HepG2 (cell line): ENCODE measurements around the gene CASP12. TPM values are rescaled to one million over a fixed set of nuclear protein-coding genes. Genes with fewer than 3 reads are reported as not detected.

Experiments used
- ATAC-seq: fragments of 200-7000 bp; cut with Tn5 transposase; 3 replicates; pipeline ENCODE4 v1.9.1; 2020; ENCODE audit warnings: mild to moderate bottlenecking, moderate library complexity
- BruUV-seq: library from RNA; stranded (reverse); fragments of 400-500 nt; replicated peaks from 2 replicates; lab custom pipeline; 2021; lab: Mats Ljungman, UMichigan
- CTCF ChIA-PET: fragments of 300-600 bp; formaldehyde crosslinking; extraction: SDS; loops from one replicate; lab custom pipeline; 2021; ENCODE audit warnings: low total read pairs, inconsistent platforms, low intra/inter-chr PET ratio; lab: Yijun Ruan, JAX
- POLR2A ChIA-PET: fragments of 350-600 bp; sonication (Branson Sonifier 250); formaldehyde crosslinking; loops from one replicate; lab custom pipeline; 2020; ENCODE audit warnings: antibody characterized with exemption, inconsistent platforms; lab: Yijun Ruan, JAX
- DNase-seq: peaks from one replicate; pipeline ENCODE4 v3.0.0-alpha.2; 2015; ENCODE audit warnings: low spot score
- FAIRE-seq: peaks from 3 replicates; lab custom pipeline; 2011; peaks lifted over from hg19 to GRCh38; lab: Jason Lieb, UNC
- H2AFZ ChIP-seq: one replicate; pipeline ENCODE4 v1.6.1; 2011; ENCODE audit warnings: low read length, inconsistent platforms
- H3K27ac ChIP-seq: fragments of 300-600 bp; 3 replicates; pipeline ENCODE4 v1.8.0; 2011; ENCODE audit warnings: mixed run types, mild to moderate bottlenecking, mixed read lengths, low read length, inconsistent platforms; ENCODE audit not compliant: insufficient read depth; ENCODE audit errors: extremely low read length
- H3K27me3 ChIP-seq, 2 experiments: fragments of 200-600 bp in 1 of 2; 2 replicates in 1 of 2; 3 replicates in 1 of 2; pipeline versions ENCODE4 v1.6.0 to v1.8.0; 2011; ENCODE audit warnings: low read length in 2 of 2, mild to moderate bottlenecking in 2 of 2, moderate library complexity in 2 of 2, inconsistent platforms in 1 of 2; ENCODE audit not compliant: insufficient read depth in 2 of 2, control insufficient read depth in 1 of 2
- H3K36me3 ChIP-seq, 2 experiments: fragments of 200-600 bp in 1 of 2; replicated peaks in 1 of 2; 2 replicates in 1 of 2; 3 replicates in 1 of 2; pipeline versions ENCODE4 v1.5.1 to v1.8.0; 2011; ENCODE audit warnings: low read length in 2 of 2, inconsistent platforms in 1 of 2; ENCODE audit not compliant: insufficient read depth in 2 of 2, control insufficient read depth in 1 of 2
- H3K4me1 ChIP-seq: 2 replicates; pipeline ENCODE4 v1.5.1; 2012; ENCODE audit warnings: low read length, inconsistent platforms; ENCODE audit not compliant: insufficient read depth
- H3K4me2 ChIP-seq: 2 replicates; pipeline ENCODE4 v1.6.0; 2011; ENCODE audit warnings: low read depth, low read length, inconsistent platforms
- H3K4me3 ChIP-seq, 3 experiments: fragments of 200-600 bp in 1 of 3; sonication (generic), shearing (Covaris generic) in 1 of 3; replicated peaks in 1 of 3; 2 replicates each; pipeline ENCODE4 v1.5.1; 2011 to 2016; ENCODE audit warnings: low read length in 3 of 3, inconsistent platforms in 2 of 3, low read depth in 2 of 3, mild to moderate bottlenecking in 2 of 3, control low read depth in 1 of 3, mixed read lengths in 1 of 3; ENCODE audit not compliant: insufficient read depth in 1 of 3
- H3K79me2 ChIP-seq: one replicate; pipeline ENCODE4 v1.6.1; 2011; ENCODE audit warnings: low read length, inconsistent platforms; ENCODE audit not compliant: insufficient read depth
- H3K9ac ChIP-seq: 2 replicates; pipeline ENCODE4 v1.6.0; 2011; ENCODE audit warnings: mild to moderate bottlenecking, low read depth, low read length, inconsistent platforms; ENCODE audit not compliant: insufficient read depth
- H3K9me3 ChIP-seq: 2 replicates; pipeline ENCODE4 v1.5.1; 2012; ENCODE audit warnings: mild to moderate bottlenecking, low read length
- H4K20me1 ChIP-seq: 2 replicates; pipeline ENCODE4 v1.6.0; 2011; ENCODE audit warnings: inconsistent platforms, mild to moderate bottlenecking, low read length, moderate library complexity; ENCODE audit not compliant: insufficient read depth
- GATA4 ChIP-seq: sonication (generic); IDR thresholded peaks from 2 replicates; pipeline ENCODE4 v1.6.1; 2016; ENCODE audit warnings: antibody characterized with exemption, low read depth, borderline replicate concordance
- JDP2 ChIP-seq: sonication (generic); formaldehyde crosslinking; IDR thresholded peaks from 2 replicates; pipeline ENCODE4 v1.8.1; 2022; ENCODE audit warnings: missing genetic modification reagents, borderline replicate concordance
- KAT8 ChIP-seq: IDR thresholded peaks from 2 replicates; pipeline ENCODE4 v1.6.1; 2016; ENCODE audit warnings: missing genetic modification reagents, missing compliant biosample characterization
- SNAPC4 ChIP-seq: sonication (generic); formaldehyde crosslinking; IDR thresholded peaks from 2 replicates; pipeline ENCODE4 v1.4.0; 2020; ENCODE audit warnings: mild to moderate bottlenecking, missing genetic modification reagents
- SRSF1 ChIP-seq: fragments of 200-400 bp; formaldehyde crosslinking; optimal IDR thresholded peaks from 2 replicates; pipeline ENCODE3; 2017; ENCODE audit warnings: mild to moderate bottlenecking, low read depth, low read length, moderate library complexity
- STAT5B ChIP-seq: sonication (generic); formaldehyde crosslinking; IDR thresholded peaks from 2 replicates; pipeline ENCODE4 v1.4.0; 2020; ENCODE audit warnings: missing genetic modification reagents
- ZNF17 ChIP-seq: sonication (generic); formaldehyde crosslinking; IDR thresholded peaks from 2 replicates; pipeline ENCODE4 v1.5.0; 2020; ENCODE audit warnings: mild to moderate bottlenecking, missing genetic modification reagents
- ZNF768 ChIP-seq: sonication (generic); formaldehyde crosslinking; IDR thresholded peaks from 2 replicates; pipeline ENCODE4 v1.4.0; 2020; ENCODE audit warnings: missing genetic modification reagents
- WGBS: methylation state at CpG from one replicate; pipeline ENCODE4 v1.1.6; 2017; ENCODE audit warnings: low lambda C conversion rate; 5-methylcytosine and 5-hydroxymethylcytosine counted together
- in situ Hi-C: cut with HindIII; loops from 2 replicates; pipeline ENCODE4 v1.10.0; 2017; ENCODE audit warnings: low pct_unique_long_range_greater_than_20kb; ENCODE audit not compliant: extremely low pct_ligation_motif_present
- intact Hi-C: fragments of 100-400 bp; cut with micrococcal nuclease; formaldehyde crosslinking; loops from one replicate; pipeline ENCODE4 v1.10.0; 2022; ENCODE audit not compliant: unreplicated experiment
- polyA plus RNA-seq, 8 experiments: library from polyadenylated mRNA; depleted of rRNA in 3 of 8; stranded (reverse) in 7 of 8; unstranded in 1 of 8; fragments of >200 nt; fragmentation: Illumina TruSeq in 4 of 8; extraction: Trizol in 4 of 8; gene quantifications; 2 replicates each; pipeline versions ENCODE4 v1.2.1 to v1.2.3, GENCODE V29; 2011 to 2016; ENCODE audit warnings: low read depth in 4 of 8, missing spikeins in 1 of 8, mixed read lengths in 1 of 8; ENCODE audit not compliant: insufficient read depth in 1 of 8
- total RNA-seq, 5 experiments: library from RNA; depleted of rRNA; stranded (reverse); fragments of >200 nt; fragmentation: Illumina TruSeq; extraction: Trizol; gene quantifications; 2 replicates each; pipeline ENCODE4 v1.2.3, GENCODE V29; 2016; ENCODE audit warnings: low read depth in 1 of 5
- TF ChIP-seq, protein P1 (sequence below): sonication (generic); formaldehyde crosslinking; IDR thresholded peaks from 2 replicates; pipeline ENCODE4 v1.5.1; 2020; ENCODE audit warnings: missing genetic modification reagents, mild to moderate bottlenecking, borderline replicate concordance
- TF ChIP-seq, protein P2 (sequence below): sonication (generic); formaldehyde crosslinking; IDR thresholded peaks from 2 replicates; pipeline ENCODE4 v1.4.0; 2020; ENCODE audit warnings: mild to moderate bottlenecking, missing genetic modification reagents

The CASP12 gene
- total and polyA plus RNA-seq, 2 of the 13 experiments (the other 11 are each of a cell fraction or from before 2014, with no cell fraction given) = not detected

- no peak overlapping the region for H3K4me3 ChIP-seq
- H3K27ac ChIP-seq = no peak overlapping the region
- no peaks in the 10 kb centered on the region for H3K27me3 ChIP-seq
- BruUV-seq = no TSS peak
- H3K36me3 ChIP-seq = no peaks in the 10 kb centered on the region
- H3K9me3 ChIP-seq = no peaks in the 10 kb centered on the region
- no peaks in the 10 kb centered on the region for H3K79me2 ChIP-seq
- H4K20me1 ChIP-seq = no peaks in the 10 kb centered on the region
- ATAC-seq = no peak
- intact Hi-C loops (no loop called here), in situ Hi-C loops (no loop called here)
- no peak for FAIRE-seq
- 39% methylated on average over 3 of the region's 3 CpGs for WGBS
- DNase-seq = no peak
- H3K9ac ChIP-seq = no peak overlapping the region
- no peak overlapping the region for H2AFZ ChIP-seq
- H3K4me1 ChIP-seq = no peaks in the 10 kb centered on the region
- POLR2A ChIA-PET = no interaction called here
- CTCF ChIA-PET = no interaction called here
- H3K4me2 ChIP-seq = no peak overlapping the region
- TF ChIP-seq GATA4 (no peak), JDP2 (CRISPR knock-in tag) (no peak), ZNF768 (CRISPR knock-in tag) (no peak), STAT5B (CRISPR knock-in tag) (no peak), SRSF1 (no peak), ZNF17 (CRISPR knock-in tag) (no peak), KAT8 (CRISPR knock-in tag) (no peak), SNAPC4 (no peak)
- TF ChIP-seq, protein P1, sequence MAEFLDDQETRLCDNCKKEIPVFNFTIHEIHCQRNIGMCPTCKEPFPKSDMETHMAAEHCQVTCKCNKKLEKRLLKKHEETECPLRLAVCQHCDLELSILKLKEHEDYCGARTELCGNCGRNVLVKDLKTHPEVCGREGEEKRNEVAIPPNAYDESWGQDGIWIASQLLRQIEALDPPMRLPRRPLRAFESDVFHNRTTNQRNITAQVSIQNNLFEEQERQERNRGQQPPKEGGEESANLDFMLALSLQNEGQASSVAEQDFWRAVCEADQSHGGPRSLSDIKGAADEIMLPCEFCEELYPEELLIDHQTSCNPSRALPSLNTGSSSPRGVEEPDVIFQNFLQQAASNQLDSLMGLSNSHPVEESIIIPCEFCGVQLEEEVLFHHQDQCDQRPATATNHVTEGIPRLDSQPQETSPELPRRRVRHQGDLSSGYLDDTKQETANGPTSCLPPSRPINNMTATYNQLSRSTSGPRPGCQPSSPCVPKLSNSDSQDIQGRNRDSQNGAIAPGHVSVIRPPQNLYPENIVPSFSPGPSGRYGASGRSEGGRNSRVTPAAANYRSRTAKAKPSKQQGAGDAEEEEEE (CRISPR knock-in tag) = no peak
- TF ChIP-seq, protein P2, sequence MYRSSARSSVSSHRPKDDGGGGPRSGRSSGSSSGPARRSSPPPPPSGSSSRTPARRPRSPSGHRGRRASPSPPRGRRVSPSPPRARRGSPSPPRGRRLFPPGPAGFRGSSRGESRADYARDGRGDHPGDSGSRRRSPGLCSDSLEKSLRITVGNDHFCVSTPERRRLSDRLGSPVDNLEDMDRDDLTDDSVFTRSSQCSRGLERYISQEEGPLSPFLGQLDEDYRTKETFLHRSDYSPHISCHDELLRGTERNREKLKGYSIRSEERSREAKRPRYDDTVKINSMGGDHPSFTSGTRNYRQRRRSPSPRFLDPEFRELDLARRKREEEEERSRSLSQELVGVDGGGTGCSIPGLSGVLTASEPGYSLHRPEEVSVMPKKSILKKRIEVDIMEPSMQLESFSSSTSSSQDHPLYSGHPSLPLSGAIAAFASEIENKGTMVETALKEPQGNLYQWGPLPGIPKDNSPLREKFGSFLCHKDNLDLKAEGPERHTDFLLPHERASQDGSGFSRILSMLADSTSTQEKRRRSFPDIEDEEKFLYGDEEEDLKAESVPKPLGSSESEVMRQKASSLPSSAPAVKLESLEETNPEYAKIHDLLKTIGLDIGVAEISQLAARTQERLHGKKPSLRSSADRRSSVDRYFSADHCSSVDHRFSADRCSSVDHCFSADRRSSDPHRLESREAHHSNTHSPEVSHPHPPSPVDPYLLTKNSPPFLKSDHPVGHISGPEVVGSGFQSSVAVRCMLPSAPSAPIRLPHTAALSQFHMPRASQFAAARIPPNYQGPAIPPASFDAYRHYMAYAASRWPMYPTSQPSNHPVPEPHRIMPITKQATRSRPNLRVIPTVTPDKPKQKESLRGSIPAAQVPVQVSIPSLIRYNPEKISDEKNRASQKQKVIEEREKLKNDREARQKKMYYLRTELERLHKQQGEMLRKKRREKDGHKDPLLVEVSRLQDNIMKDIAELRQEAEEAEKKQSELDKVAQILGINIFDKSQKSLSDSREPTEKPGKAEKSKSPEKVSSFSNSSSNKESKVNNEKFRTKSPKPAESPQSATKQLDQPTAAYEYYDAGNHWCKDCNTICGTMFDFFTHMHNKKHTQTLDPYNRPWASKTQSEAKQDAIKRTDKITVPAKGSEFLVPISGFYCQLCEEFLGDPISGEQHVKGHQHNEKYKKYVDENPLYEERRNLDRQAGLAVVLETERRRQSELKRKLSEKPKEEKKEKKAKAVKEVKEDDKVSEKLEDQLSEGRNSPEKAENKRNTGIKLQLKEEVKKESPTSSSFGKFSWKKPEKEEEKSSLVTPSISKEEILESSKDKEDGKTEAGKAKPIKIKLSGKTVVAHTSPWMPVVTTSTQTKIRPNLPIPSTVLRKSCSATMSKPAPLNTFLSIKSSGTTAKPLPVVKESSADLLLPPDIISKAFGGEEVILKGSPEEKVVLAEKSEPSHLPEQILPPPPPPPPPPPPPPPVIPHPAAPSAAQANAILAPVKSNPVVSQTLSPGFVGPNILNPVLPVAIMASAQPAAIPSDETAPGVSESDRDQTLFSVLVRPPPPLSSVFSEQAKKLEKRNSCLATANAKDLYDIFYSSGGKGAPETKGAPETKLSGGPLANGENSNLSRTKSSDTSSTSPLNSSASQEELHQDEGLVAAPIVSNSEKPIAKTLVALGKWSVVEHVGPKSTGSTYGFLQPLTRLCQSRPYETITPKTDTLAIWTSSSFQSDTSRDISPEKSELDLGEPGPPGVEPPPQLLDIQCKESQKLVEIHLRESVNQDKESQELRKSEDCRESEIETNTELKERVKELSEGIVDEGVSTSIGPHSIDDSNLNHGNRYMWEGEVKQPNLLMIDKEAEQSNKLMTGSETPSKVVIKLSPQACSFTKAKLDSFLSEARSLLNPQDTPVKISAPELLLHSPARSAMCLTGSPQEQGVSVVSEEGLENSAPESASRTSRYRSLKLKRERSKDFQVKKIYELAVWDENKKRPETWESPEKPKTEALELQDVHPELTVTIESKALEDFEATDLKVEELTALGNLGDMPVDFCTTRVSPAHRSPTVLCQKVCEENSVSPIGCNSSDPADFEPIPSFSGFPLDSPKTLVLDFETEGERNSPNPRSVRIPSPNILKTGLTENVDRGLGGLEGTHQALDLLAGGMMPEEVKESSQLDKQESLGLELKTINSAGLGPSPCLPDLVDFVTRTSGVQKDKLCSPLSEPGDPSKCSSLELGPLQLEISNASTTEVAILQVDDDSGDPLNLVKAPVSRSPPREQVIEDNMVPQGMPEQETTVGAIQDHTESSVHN = no peak
Measured at GRCh38 chr11:104853276-104853675, 45.0 kb downstream of the CASP12 start.
